Uterus (tissue), 4 donors: Measurements from ENCODE around the gene FOSB. TPM values are rescaled to one million over a fixed set of nuclear protein-coding genes. Genes with fewer than 3 reads are reported as not detected.

ENCODE experiments used
- DNase-seq, 2 donors: peaks; one replicate each; pipeline ENCODE4 v3.0.0-alpha.2; 2019 to 2020
- H3K27ac ChIP-seq, 2 donors: fragments of 200-600 bp; sonication (generic); 1 replicate in 1 of 2; 2 replicates in 1 of 2; pipeline ENCODE4 v1.5.1; 2016 to 2018
- H3K27me3 ChIP-seq, 2 donors: fragments of 200-600 bp; sonication (generic); one replicate each; pipeline ENCODE4 v1.5.1; 2018 to 2019; ENCODE audit warnings: control low read depth in 1 of 2
- H3K36me3 ChIP-seq, 2 donors: fragments of 200-600 bp; sonication (generic); one replicate each; pipeline ENCODE4 v1.5.1; 2019; ENCODE audit warnings: control low read depth in 1 of 2
- H3K4me1 ChIP-seq, 2 donors: fragments of 200-600 bp; sonication (generic); one replicate each; pipeline ENCODE4 v1.5.1; 2018 to 2019; ENCODE audit warnings: control low read depth in 1 of 2
- H3K4me3 ChIP-seq, 2 donors: fragments of 200-600 bp; sonication (generic); 1 replicate in 1 of 2; 2 replicates in 1 of 2; pipeline ENCODE4 v1.5.1; 2018 to 2019; ENCODE audit warnings: mild to moderate bottlenecking in 1 of 2
- H3K9me3 ChIP-seq, 2 donors: fragments of 200-600 bp; sonication (generic); one replicate each; pipeline ENCODE4 v1.5.1; 2019; ENCODE audit warnings: control low read depth in 1 of 2
- CTCF ChIP-seq, 4 experiments: fragments of 200-600 bp in 2 of 4; fragments of 450-650 bp in 2 of 4; sonication (generic) in 2 of 4; IDR thresholded peaks; one replicate each; pipeline ENCODE4 v1.5.1; 2016 to 2019; ENCODE audit warnings: antibody characterized with exemption in 4 of 4, mild to moderate bottlenecking in 2 of 4, moderate library complexity in 1 of 4
- POLR2A ChIP-seq, 2 donors: fragments of 450-650 bp; IDR thresholded peaks; one replicate each; pipeline ENCODE4 v1.6.1; 2016; ENCODE audit warnings: antibody characterized with exemption in 2 of 2, mild to moderate bottlenecking in 1 of 2, moderate library complexity in 1 of 2
- intact Hi-C: fragments of 100-400 bp; cut with DNase I; formaldehyde crosslinking; loops from one replicate; pipeline ENCODE4 v1.15.1; 2023; ENCODE audit warnings: low total_unique reads
- total RNA-seq, 4 donors: library from RNA; depleted of rRNA in 3 of 4; stranded (reverse); fragments of >200 nt in 3 of 4; gene quantifications; one replicate each; pipeline versions ENCODE4 v1.1.0 to v1.2.4, GENCODE V29; 2014 to 2023
- donor health status: DM: yes; HTN: yes; CAD: no.

FOSB gene
- total RNA-seq, 4 donors from 2014 or later = 8.1 to 52.1 (median 28.6) TPM; not detected in 1

GRCh38 chr19:45439190-45439568 lies 28.6 kb upstream of the FOSB start:
- no peak for DNase-seq
- intact Hi-C loops = loop anchor here (2.0 kb wide), 1 partner anchor 40 kb away; no protein-coding TSS in a partner anchor
- peak overlapping the region; percentile 20 to 65 for H3K4me3 ChIP-seq
- H3K27me3 ChIP-seq = no peaks in the 10 kb centered on the region
- peaks cover 0 to 6% of the 10 kb centered on the region in 2 donors for H3K4me1 ChIP-seq
- H3K9me3 ChIP-seq = no peaks in the 10 kb centered on the region
- H3K27ac ChIP-seq = peak overlapping the region; percentile 96
- no peak for TF ChIP-seq CTCF (IDR thresholded peaks at IDR 0.05)
- no peak for TF ChIP-seq POLR2A (IDR thresholded peaks at IDR 0.05)
- H3K36me3 ChIP-seq = no peaks in the 10 kb centered on the region

GRCh38 chr19:45439569-45440258 lies 28.1 kb upstream of the FOSB start:
- H3K4me1 ChIP-seq = peaks cover 0 to 6% of the 10 kb centered on the region in 2 donors
- no peaks in the 10 kb centered on the region for H3K27me3 ChIP-seq
- H3K36me3 ChIP-seq = no peaks in the 10 kb centered on the region
- intact Hi-C loops = loop anchor here (2.0 kb wide), 1 partner anchor 39 kb away; no protein-coding TSS in a partner anchor
- peak; percentile 90 to 92 for DNase-seq
- TF ChIP-seq CTCF (IDR thresholded peaks at IDR 0.05) (peak; percentile 99), POLR2A (IDR thresholded peaks at IDR 0.05) (peak; percentile 14 to 44)
- peak overlapping the region; percentile 96 for H3K27ac ChIP-seq
- no peaks in the 10 kb centered on the region for H3K9me3 ChIP-seq
- H3K4me3 ChIP-seq = peak overlapping the region; percentile 20 to 65

- peak overlapping the region; percentile 96 for H3K27ac ChIP-seq
- H3K4me3 ChIP-seq = peak overlapping the region; percentile 20 to 65
- H3K4me1 ChIP-seq = peaks cover 0 to 6% of the 10 kb centered on the region in 2 donors
- TF ChIP-seq CTCF (IDR thresholded peaks at IDR 0.05) (no peak), POLR2A (IDR thresholded peaks at IDR 0.05) (no peak)
- intact Hi-C loops = no loop called here
- no peak for DNase-seq
- H3K9me3 ChIP-seq = no peaks in the 10 kb centered on the region
- no peaks in the 10 kb centered on the region for H3K27me3 ChIP-seq
- H3K36me3 ChIP-seq = no peaks in the 10 kb centered on the region
These were observed 27.5 kb upstream of the FOSB start for GRCh38 chr19:45440259-45440638.

- DNase-seq = no peak
- TF ChIP-seq CTCF (IDR thresholded peaks at IDR 0.05) (no peak), POLR2A (IDR thresholded peaks at IDR 0.05) (no peak)
- no peaks in the 10 kb centered on the region for H3K27me3 ChIP-seq
- H3K36me3 ChIP-seq = no peaks in the 10 kb centered on the region
- H3K4me3 ChIP-seq = no peak overlapping the region
- H3K27ac ChIP-seq = peak overlapping the region; percentile 96
- H3K4me1 ChIP-seq = peaks cover 0 to 6% of the 10 kb centered on the region in 2 donors
- H3K9me3 ChIP-seq = no peaks in the 10 kb centered on the region
- intact Hi-C loops = no loop called here
These were observed 26.7 kb upstream of the FOSB start for GRCh38 chr19:45440873-45441654.

- no peak overlapping the region for H3K4me3 ChIP-seq
- TF ChIP-seq POLR2A (IDR thresholded peaks at IDR 0.05) (no peak), CTCF (IDR thresholded peaks at IDR 0.05) (no peak)
- no peaks in the 10 kb centered on the region for H3K36me3 ChIP-seq
- no peaks in the 10 kb centered on the region for H3K9me3 ChIP-seq
- intact Hi-C loops = no loop called here
- peaks cover 0 to 6% of the 10 kb centered on the region in 2 donors for H3K4me1 ChIP-seq
- no peaks in the 10 kb centered on the region for H3K27me3 ChIP-seq
- DNase-seq = no peak
- peak overlapping the region; percentile 90 to 92 for H3K27ac ChIP-seq
These were observed 25.4 kb upstream of the FOSB start for GRCh38 chr19:45442408-45442777.
